ENCODE results near the gene CISD3.

- TF ChIP-seq, protein P1, sequence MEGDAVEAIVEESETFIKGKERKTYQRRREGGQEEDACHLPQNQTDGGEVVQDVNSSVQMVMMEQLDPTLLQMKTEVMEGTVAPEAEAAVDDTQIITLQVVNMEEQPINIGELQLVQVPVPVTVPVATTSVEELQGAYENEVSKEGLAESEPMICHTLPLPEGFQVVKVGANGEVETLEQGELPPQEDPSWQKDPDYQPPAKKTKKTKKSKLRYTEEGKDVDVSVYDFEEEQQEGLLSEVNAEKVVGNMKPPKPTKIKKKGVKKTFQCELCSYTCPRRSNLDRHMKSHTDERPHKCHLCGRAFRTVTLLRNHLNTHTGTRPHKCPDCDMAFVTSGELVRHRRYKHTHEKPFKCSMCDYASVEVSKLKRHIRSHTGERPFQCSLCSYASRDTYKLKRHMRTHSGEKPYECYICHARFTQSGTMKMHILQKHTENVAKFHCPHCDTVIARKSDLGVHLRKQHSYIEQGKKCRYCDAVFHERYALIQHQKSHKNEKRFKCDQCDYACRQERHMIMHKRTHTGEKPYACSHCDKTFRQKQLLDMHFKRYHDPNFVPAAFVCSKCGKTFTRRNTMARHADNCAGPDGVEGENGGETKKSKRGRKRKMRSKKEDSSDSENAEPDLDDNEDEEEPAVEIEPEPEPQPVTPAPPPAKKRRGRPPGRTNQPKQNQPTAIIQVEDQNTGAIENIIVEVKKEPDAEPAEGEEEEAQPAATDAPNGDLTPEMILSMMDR (IDR thresholded peaks at IDR 0.05): no peak
- TF ChIP-seq POLR2A (IDR thresholded peaks at IDR 0.05): no peak
These were observed 36.2 kb downstream of the CISD3 start for GRCh38 chr17:38766341-38766740.
